GM12891 (cell line): ENCODE results near the gene MYLK.

ENCODE experiments used
- SPI1 ChIP-seq: IDR thresholded peaks from 2 replicates; pipeline ENCODE4 v1.6.1; 2011; ENCODE audit warnings: low read depth, low read length, control low read depth
- TAF1 ChIP-seq: IDR thresholded peaks from 2 replicates; pipeline ENCODE4 v1.6.1; 2011; ENCODE audit warnings: low read depth, low read length, control low read depth

- TF ChIP-seq SPI1 (no peak), TAF1 (no peak)
These were observed 101.0 kb downstream of the MYLK start for GRCh38 chr3:123783050-123783689.
